ENCODE results near the gene PKP1. TPM values are rescaled to one million over a fixed set of nuclear protein-coding genes. Genes with fewer than 3 reads are reported as not detected.

The PKP1 gene
- total and polyA plus RNA-seq, 10 of the 15 experiments (the other 5 are each of a cell fraction or from before 2014, with no cell fraction given): 0.03 TPM; not detected in 9

- SMC1A ChIA-PET (ENCODE audit: uncharacterized antibody, unreplicated experiment): no interaction called here
Observed at GRCh38 chr1:201325678-201326060, 42.4 kb downstream of the PKP1 start.

More at GRCh38 chr1:201325678-201326060, 42.4 kb downstream of the PKP1 start:
- Histone ChIP-seq H3K4me2 (ENCODE audit: control insufficient read depth, insufficient read depth) (no peak overlapping the region), H3K9me3 (replicated peaks; ENCODE audit: control insufficient read depth, insufficient read depth, low read length) (no peaks in the 10 kb centered on the region), H2AFZ (ENCODE audit: control insufficient read depth, low read depth, low read length) (no peak overlapping the region), H3K4me3 (no peak overlapping the region), H3K27me3 (replicated peaks in 1 of 2; ENCODE audit: control insufficient read depth in 2 of 2, insufficient read depth in 2 of 2, low read length in 1 of 2) (peaks cover 4 to 8% of the 10 kb centered on the region in 2 experiments; a peak in 3 of 4 replicates), H3K27ac (ENCODE audit: control insufficient read depth, insufficient read depth) (no peak overlapping the region), H3K79me2 (ENCODE audit: control insufficient read depth, insufficient read depth, low read length) (no peaks in the 10 kb centered on the region), H3K4me1 (ENCODE audit: control insufficient read depth, insufficient read depth, low read length) (no peaks in the 10 kb centered on the region), H4K20me1 (ENCODE audit: control insufficient read depth, insufficient read depth) (no peaks in the 10 kb centered on the region), H3K36me3 (ENCODE audit: control insufficient read depth in 2 of 2, insufficient read depth in 2 of 2, low read length in 1 of 2) (no peaks in the 10 kb centered on the region), H3K9ac (ENCODE audit: control insufficient read depth, insufficient read depth, low read length) (no peak overlapping the region)
- TF ChIP-seq PAX5 (IDR thresholded peaks at IDR 0.05; ENCODE audit: borderline replicate concordance, low read depth, low read length) (no peak), CBX3 (IDR thresholded peaks at IDR 0.05; ENCODE audit: borderline replicate concordance, low read depth) (no peak), SMC3 (IDR thresholded peaks at IDR 0.05; ENCODE audit: borderline replicate concordance, low read length) (no peak), E2F8 (IDR thresholded peaks at IDR 0.05; ENCODE audit: low read depth, partially characterized antibody) (no peak), REST (IDR thresholded peaks at IDR 0.05; ENCODE audit: low read depth, low read length) (no peak), ZNF24 (IDR thresholded peaks at IDR 0.05) (no peak), SUPT20H (IDR thresholded peaks at IDR 0.05; ENCODE audit: borderline replicate concordance, control insufficient read depth, low read depth, low read length) (no peak), ZNF274 (IDR thresholded peaks at IDR 0.05; ENCODE audit: insufficient read depth, insufficient read length) (no peak)
- BruUV-seq (replicated peaks): no TSS peak
- DNase-seq (ENCODE audit: low read depth, low spot score) (no peak), ATAC-seq (no peak), FAIRE-seq (no peak)
- in situ Hi-C loops (cut with MboI): no loop called here
- ChIA-PET RAD21 (ENCODE audit: unreplicated experiment) (no interaction called here), CTCF (no interaction called here), POLR2A (no interaction called here)
- 17% methylated on average over 8 of the region's 8 CpGs for WGBS (ENCODE audit: insufficient coverage, insufficient replicate concordance, low lambda C conversion rate, missing lambda C conversion rate)
- intact Hi-C loops (cut with micrococcal nuclease; ENCODE audit: unreplicated experiment): no loop called here
